ENCODE measurements around the gene ARRB1.

GRCh38 chr11:75350122-75350742 is 1.2 kb downstream of the ARRB1 start:
- TF ChIP-seq CTCF (IDR thresholded peaks at IDR 0.05) (no peak), EP300 (IDR thresholded peaks at IDR 0.05) (no peak)
